Measurements from ENCODE around the gene SERAC1. TPM values are rescaled to one million over a fixed set of nuclear protein-coding genes. Genes with fewer than 3 reads are reported as not detected.
A peak's percentile ranks its signal among the peaks of the same experiment; 100 is the strongest.
"Not testable (repeated sequence)": the region's sequence is repeated elsewhere in the genome, so short reads cannot be mapped to it uniquely, and the experiment has no call there.

SERAC1 gene
- total and polyA plus RNA-seq, 2 donors (not counting 1 experiment from before 2014, with no cell fraction given): 1.9 to 5.8 TPM

DNA sequence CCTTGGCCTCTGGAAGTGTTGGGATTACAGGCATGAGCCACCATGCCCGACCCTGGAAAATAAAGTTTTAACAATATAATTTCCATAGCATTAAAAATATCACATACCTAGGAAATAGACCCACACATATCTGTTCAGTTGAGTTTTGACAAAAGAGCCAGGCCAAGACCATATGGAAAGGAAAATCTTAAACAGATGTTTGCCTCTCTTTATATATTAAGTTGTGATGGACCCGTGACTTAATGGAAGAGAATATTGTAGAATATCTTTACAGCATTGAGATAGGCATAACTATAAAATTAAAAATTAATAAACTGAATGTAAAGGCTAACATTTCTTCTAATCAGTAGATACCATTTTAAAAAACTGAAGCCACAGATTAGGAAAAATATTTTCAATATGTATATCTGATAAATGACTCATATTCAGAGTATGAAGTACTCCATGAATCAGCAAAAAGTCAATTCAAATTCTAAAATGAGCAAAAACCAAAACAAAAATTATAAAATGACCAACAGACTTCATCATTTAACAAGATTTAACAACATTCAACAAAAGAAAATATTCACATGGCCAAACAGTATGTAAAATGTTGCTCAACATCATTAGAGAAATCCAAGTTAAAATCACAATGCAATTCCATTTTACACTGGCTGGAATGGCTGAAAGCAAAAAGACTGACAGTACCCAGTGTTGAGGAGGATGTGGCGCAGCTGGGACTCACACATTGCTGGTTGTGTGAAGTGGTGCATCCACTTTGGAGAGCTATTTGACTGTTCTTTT lies 43.4 kb upstream of the SERAC1 start:
- Mint-ChIP-seq H3K4me1 (peaks cover 8% of the 10 kb centered on the region), H3K27ac (peak overlapping the region; percentile 43), H3K4me3 (no peak overlapping the region), H3K27me3 (peaks cover 22% of the 10 kb centered on the region), H3K9me3 (ENCODE audit: insufficient read depth) (no peaks in the 10 kb centered on the region)
- intact Hi-C loops (cut with micrococcal nuclease): loop anchor here (10.0 kb wide), 1 partner anchor 943 kb away; no protein-coding TSS in a partner anchor
- H4K20me1 ChIP-seq (ENCODE audit: control insufficient read depth, insufficient read depth, low read length, poor library complexity, severe bottlenecking): no peaks in the 10 kb centered on the region
- H2AFZ ChIP-seq (ENCODE audit: insufficient read depth, low read depth, low read length, poor library complexity, severe bottlenecking): no peak overlapping the region
- H3K36me3 ChIP-seq (replicated peaks in 1 of 2; ENCODE audit: control extremely low read depth in 1 of 2, control insufficient read depth in 1 of 2, extremely low read depth in 1 of 2, insufficient read depth in 2 of 2, low read length in 1 of 2): no peaks in the 10 kb centered on the region
- CTCF ChIA-PET: interaction anchor here (0.6 to 5.7 kb wide), 5 partner anchors 10 to 1088 kb away, joined by 4 to 87 read pairs (median 8); no protein-coding TSS in a partner anchor
- no peak for ATAC-seq (ENCODE audit: low read depth)
- DNase-seq: no peak
- H3K27ac ChIP-seq (ENCODE audit: low read length in 2 of 2): no peak overlapping the region
- H3K9ac ChIP-seq (ENCODE audit: low read length): no peak overlapping the region
- TF ChIP-seq, protein P1, sequence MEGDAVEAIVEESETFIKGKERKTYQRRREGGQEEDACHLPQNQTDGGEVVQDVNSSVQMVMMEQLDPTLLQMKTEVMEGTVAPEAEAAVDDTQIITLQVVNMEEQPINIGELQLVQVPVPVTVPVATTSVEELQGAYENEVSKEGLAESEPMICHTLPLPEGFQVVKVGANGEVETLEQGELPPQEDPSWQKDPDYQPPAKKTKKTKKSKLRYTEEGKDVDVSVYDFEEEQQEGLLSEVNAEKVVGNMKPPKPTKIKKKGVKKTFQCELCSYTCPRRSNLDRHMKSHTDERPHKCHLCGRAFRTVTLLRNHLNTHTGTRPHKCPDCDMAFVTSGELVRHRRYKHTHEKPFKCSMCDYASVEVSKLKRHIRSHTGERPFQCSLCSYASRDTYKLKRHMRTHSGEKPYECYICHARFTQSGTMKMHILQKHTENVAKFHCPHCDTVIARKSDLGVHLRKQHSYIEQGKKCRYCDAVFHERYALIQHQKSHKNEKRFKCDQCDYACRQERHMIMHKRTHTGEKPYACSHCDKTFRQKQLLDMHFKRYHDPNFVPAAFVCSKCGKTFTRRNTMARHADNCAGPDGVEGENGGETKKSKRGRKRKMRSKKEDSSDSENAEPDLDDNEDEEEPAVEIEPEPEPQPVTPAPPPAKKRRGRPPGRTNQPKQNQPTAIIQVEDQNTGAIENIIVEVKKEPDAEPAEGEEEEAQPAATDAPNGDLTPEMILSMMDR (IDR thresholded peaks at IDR 0.05): no peak
- TF ChIP-seq EZH2 (IDR thresholded peaks at IDR 0.05; ENCODE audit: borderline replicate concordance, insufficient read depth, low read depth, low read length, poor library complexity, severe bottlenecking): no peak
- no peak overlapping the region for H3K4me3 ChIP-seq (ENCODE audit: control extremely low read depth in 1 of 5, extremely low read depth in 1 of 5, insufficient read depth in 1 of 5, low read depth in 2 of 5, low read length in 4 of 5)
- peaks cover 0 to 15% (median 0%) of the 10 kb centered on the region in 4 experiments for H3K27me3 ChIP-seq (replicated peaks in 1 of 4; ENCODE audit: control extremely low read depth in 1 of 4, control insufficient read depth in 3 of 4, insufficient read depth in 4 of 4, low read length in 3 of 4)
- no peaks in the 10 kb centered on the region for H3K9me3 ChIP-seq (ENCODE audit: control extremely low read depth in 1 of 3, control insufficient read depth in 2 of 3, insufficient read depth in 1 of 3, low read length in 2 of 3)
- POLR2A ChIA-PET: no interaction called here
- WGBS (ENCODE audit: insufficient coverage): no CpG with 5 or more reads among the region's 3 CpGs
- H3K4me2 ChIP-seq (replicated peaks; ENCODE audit: low read depth, low read length, poor library complexity, severe bottlenecking): no peak overlapping the region
- no peaks in the 10 kb centered on the region for H3K4me1 ChIP-seq (ENCODE audit: control insufficient read depth in 2 of 2, insufficient read depth in 2 of 2, low read length in 2 of 2)
- no peaks in the 10 kb centered on the region for H3K79me2 ChIP-seq (ENCODE audit: control insufficient read depth, insufficient read depth, low read length)

DNA sequence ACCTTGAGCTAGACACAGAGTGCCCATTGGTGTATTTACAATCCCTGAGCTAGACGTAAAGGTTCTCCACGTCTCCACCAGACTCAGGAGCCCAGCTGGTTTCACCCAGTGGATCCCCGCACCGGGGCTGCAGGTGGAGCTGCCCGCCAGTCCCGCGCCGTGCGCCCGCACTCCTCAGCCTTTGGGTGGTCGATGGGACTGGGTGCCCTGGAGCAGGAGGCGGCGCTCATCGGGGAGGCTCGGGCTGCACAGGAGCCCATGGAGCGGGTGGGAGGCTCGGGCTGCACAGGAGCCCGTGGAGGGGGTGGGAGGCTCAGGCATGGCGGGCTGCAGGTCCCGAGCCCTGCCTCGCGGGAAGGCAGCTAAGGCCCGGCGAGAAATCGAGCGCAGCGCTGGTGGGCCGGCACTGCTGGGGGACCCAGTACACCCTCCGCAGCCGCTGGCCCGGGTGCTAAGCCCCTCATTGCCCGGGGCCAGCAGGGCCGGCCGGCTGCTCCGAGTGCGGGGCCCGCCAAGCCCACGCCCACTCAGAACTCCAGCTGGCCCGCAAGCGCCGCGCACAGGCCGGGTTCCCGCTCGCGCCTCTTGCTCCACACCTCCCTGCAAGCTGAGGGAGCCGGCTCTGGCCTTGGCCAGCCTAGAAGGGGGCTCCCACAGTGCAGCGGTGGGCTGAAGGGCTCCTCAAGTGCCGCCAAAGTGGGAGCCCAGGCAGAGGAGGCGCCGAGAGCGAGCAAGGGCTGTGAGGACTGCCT lies 41.7 kb upstream of the SERAC1 start:
- H3K9me3 Mint-ChIP-seq (ENCODE audit: insufficient read depth); H3K4me1 ChIP-seq (ENCODE audit: control insufficient read depth in 2 of 2, insufficient read depth in 2 of 2, low read length in 2 of 2); H3K27ac Mint-ChIP-seq; H3K79me2 ChIP-seq (ENCODE audit: control insufficient read depth, insufficient read depth, low read length); H3K4me3 Mint-ChIP-seq; H3K9me3 ChIP-seq (ENCODE audit: control extremely low read depth in 1 of 3, control insufficient read depth in 2 of 3, insufficient read depth in 1 of 3, low read length in 2 of 3); H3K36me3 ChIP-seq (replicated peaks in 1 of 2; ENCODE audit: control extremely low read depth in 1 of 2, control insufficient read depth in 1 of 2, extremely low read depth in 1 of 2, insufficient read depth in 2 of 2, low read length in 1 of 2); ATAC-seq (ENCODE audit: low read depth); H2AFZ ChIP-seq (ENCODE audit: insufficient read depth, low read depth, low read length, poor library complexity, severe bottlenecking); H4K20me1 ChIP-seq (ENCODE audit: control insufficient read depth, insufficient read depth, low read length, poor library complexity, severe bottlenecking); H3K27ac ChIP-seq (ENCODE audit: low read length in 2 of 2); H3K4me3 ChIP-seq (ENCODE audit: control extremely low read depth in 1 of 5, extremely low read depth in 1 of 5, insufficient read depth in 1 of 5, low read depth in 2 of 5, low read length in 4 of 5); H3K4me1 Mint-ChIP-seq; DNase-seq; H3K9ac ChIP-seq (ENCODE audit: low read length); POLR2A ChIA-PET; H3K4me2 ChIP-seq (replicated peaks; ENCODE audit: low read depth, low read length, poor library complexity, severe bottlenecking): not testable (repeated sequence)
- intact Hi-C loops (cut with micrococcal nuclease): loop anchor here (10.0 kb wide), 1 partner anchor 945 kb away; no protein-coding TSS in a partner anchor
- H3K27me3 Mint-ChIP-seq: peaks cover 22% of the 10 kb centered on the region
- 72% methylated on average over 5 of the region's 52 CpGs for WGBS (ENCODE audit: insufficient coverage)
- CTCF ChIA-PET: interaction anchor here (1.4 to 1.6 kb wide), 4 partner anchors 11 to 482 kb away, joined by 3 to 6 read pairs (median 4); no protein-coding TSS in a partner anchor
- peaks cover 0 to 15% (median 0%) of the 10 kb centered on the region in 4 experiments for H3K27me3 ChIP-seq (replicated peaks in 1 of 4; ENCODE audit: control extremely low read depth in 1 of 4, control insufficient read depth in 3 of 4, insufficient read depth in 4 of 4, low read length in 3 of 4)

DNA sequence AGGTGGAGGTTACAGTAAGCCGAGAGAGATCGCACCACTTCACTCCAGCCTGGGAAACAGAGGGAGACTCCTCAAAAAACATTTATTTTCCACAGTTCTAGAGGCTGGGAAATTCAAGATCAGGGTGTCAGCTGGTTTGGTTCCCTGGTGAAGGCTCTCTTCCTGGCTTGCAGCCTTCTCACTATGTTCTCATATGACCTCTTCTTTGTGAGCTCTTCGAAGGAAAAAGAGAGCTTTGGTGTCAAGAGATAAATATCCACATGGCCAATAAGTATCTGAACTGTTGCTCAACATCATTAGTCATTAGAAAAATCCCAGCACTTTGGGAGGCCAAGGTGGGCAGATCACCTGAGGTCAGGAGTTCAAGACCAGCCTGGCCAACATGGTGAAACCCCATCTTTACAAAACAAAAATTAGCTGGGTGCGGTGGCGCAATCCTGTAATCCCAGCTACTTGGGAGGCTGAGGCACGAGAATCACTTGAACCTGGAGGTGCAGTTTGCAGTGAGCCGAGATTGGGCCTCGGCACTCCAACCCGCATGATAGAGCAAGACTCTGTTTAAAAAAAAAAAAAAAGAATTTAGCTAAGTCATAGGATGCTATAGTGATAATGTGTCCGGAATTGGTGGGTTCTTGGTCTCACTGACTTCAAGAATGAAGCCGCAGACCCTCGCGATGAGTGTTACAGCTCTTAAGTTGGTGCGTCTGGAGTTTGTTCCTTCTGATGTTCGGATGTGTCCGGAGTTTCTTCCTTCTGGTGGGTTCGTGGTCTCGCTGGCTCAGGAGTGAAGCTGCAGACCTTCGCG lies 40.4 kb upstream of the SERAC1 start:
- H3K36me3 ChIP-seq (replicated peaks in 1 of 2; ENCODE audit: control extremely low read depth in 1 of 2, control insufficient read depth in 1 of 2, extremely low read depth in 1 of 2, insufficient read depth in 2 of 2, low read length in 1 of 2); H3K4me1 Mint-ChIP-seq; H3K4me1 ChIP-seq (ENCODE audit: control insufficient read depth in 2 of 2, insufficient read depth in 2 of 2, low read length in 2 of 2); H3K4me3 ChIP-seq (ENCODE audit: control extremely low read depth in 1 of 5, extremely low read depth in 1 of 5, insufficient read depth in 1 of 5, low read depth in 2 of 5, low read length in 4 of 5); intact Hi-C loops (cut with micrococcal nuclease); H3K27ac Mint-ChIP-seq; H3K79me2 ChIP-seq (ENCODE audit: control insufficient read depth, insufficient read depth, low read length); H3K9me3 ChIP-seq (ENCODE audit: control extremely low read depth in 1 of 3, control insufficient read depth in 2 of 3, insufficient read depth in 1 of 3, low read length in 2 of 3); ATAC-seq (ENCODE audit: low read depth); H3K4me2 ChIP-seq (replicated peaks; ENCODE audit: low read depth, low read length, poor library complexity, severe bottlenecking); H3K9me3 Mint-ChIP-seq (ENCODE audit: insufficient read depth); H3K9ac ChIP-seq (ENCODE audit: low read length); POLR2A ChIA-PET; DNase-seq; H2AFZ ChIP-seq (ENCODE audit: insufficient read depth, low read depth, low read length, poor library complexity, severe bottlenecking); H4K20me1 ChIP-seq (ENCODE audit: control insufficient read depth, insufficient read depth, low read length, poor library complexity, severe bottlenecking); H3K27ac ChIP-seq (ENCODE audit: low read length in 2 of 2): not testable (repeated sequence)
- Mint-ChIP-seq H3K4me3 (peak overlapping the region; percentile 23), H3K27me3 (peaks cover 22% of the 10 kb centered on the region)
- CTCF ChIA-PET: interaction anchor here (0.5 to 1.6 kb wide), 7 partner anchors 10 to 483 kb away, joined by 3 to 6 read pairs (median 4); no protein-coding TSS in a partner anchor
- 61% methylated on average over 16 of the region's 20 CpGs for WGBS (ENCODE audit: insufficient coverage)
- peaks cover 0 to 15% (median 0%) of the 10 kb centered on the region in 4 experiments for H3K27me3 ChIP-seq (replicated peaks in 1 of 4; ENCODE audit: control extremely low read depth in 1 of 4, control insufficient read depth in 3 of 4, insufficient read depth in 4 of 4, low read length in 3 of 4)

All from B cell (primary cell).